CD4-positive, alpha-beta T cell treated with Interleukin-1 beta for 1 hour (primary cell): ENCODE results near the gene BRD2.
A peak's percentile ranks its signal among the peaks of the same experiment; 100 is the strongest.
"Not testable (repeated sequence)": the region's sequence is repeated elsewhere in the genome, so short reads cannot be mapped to it uniquely, and the experiment has no call there.

Experiments used
- DNase-seq, 2 donors: peaks; one replicate each; pipeline ENCODE4 v3.0.0-alpha.2; 2020 to 2022

The BRD2 gene

DNA sequence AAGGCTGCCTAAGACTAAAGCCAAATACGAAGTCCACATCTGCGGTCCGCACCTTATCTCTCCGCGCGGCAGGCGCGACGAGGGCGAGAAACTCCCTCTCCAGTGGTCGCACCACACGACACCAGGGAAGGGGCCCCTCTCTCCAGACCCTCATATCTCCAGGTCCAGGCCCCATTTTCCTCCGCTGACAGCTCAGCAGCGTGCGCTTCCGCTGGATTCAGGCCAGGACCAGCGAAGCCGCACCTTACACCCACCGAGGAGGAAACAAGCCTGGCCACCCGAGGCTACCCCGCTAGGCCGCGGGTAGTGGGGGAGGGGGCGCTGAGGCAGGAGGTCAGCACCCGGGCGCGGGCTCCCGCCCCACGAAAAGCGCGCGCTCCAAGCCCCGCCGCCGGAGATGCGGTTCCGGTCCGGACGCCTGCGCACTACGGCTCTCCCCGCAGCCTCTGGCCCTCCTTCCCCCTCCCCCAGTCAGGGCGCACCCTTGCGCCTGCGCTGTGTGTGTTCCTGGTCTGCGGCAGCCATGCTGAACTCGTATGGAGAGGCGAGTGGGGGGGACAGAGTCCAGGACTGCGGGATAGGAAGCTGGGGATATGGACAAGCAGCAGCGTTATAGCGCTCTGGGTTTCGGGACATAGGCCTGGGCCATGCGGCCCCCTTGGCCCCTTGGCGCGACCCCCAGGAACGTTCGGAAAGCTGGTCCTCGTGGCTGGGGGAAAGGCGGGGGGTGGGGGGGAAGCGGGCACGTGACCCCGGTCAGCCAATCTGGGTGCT lies at the start of gene BRD2:
BRD2 (plus strand) TSS at position 502 of the 774 bp plus-strand sequence. CDS start 4,305 bp downstream, outside the sequence.
- DNase-seq = peak; percentile 98

DNA sequence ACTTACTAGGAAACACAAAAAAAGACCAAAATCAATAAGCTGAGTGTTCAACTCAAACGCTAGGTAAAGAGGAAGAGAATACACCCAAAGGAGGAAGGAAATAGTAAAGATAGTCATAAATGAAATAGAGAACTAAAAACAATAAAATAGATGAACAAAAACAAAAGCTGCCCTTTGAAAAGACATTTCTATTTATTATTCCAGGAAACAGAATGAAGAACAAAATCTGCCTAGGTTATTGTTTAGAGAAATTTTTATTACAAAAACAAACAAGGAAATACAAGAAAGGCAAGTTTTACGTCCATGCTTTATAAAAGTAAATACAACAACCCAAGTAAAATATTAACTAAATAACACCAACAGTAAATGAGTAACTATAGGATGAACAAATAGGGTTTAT lies 47.7 kb upstream of the BRD2 start:
- DNase-seq = no peak

GRCh38 chr6:32922083-32922482 lies 46.3 kb upstream of the BRD2 start:
- DNase-seq = no peak

GRCh38 chr6:32931211-32931610 lies 37.2 kb upstream of the BRD2 start:
- DNase-seq = no peak

GRCh38 chr6:32932132-32932868 lies 36.1 kb upstream of the BRD2 start:
- DNase-seq = no peak

GRCh38 chr6:32933661-32934085 lies 34.7 kb upstream of the BRD2 start:
- DNase-seq = peak; percentile 67 to 81

- DNase-seq = no peak
These were observed 32.7 kb upstream of the BRD2 start for GRCh38 chr6:32935551-32936238.

- no peak for DNase-seq
These were observed 31.9 kb upstream of the BRD2 start for GRCh38 chr6:32936239-32937152.

DNA sequence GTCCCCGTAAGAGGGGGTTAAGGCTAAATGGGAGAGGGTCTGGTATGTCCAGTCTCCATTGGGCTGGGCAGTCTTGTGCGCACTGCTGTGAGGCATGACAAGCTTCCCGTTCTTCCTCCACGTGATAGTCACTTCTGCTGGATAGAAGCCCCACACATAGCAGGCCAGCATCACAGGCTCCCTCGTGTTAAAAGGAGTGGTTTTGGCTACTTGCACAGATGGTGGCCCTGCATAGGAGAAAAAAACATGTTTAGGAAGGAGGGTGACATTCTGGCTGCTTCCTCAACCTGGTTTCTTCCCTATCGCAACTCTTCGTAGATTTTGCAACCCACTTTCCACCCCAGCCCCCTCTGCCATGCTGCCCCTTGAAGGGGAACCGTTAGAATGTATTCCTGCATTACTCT lies 31.2 kb upstream of the BRD2 start:
- peak in 1 of 2 donors; percentile 12 for DNase-seq

GRCh38 chr6:32938494-32938893 lies 29.9 kb upstream of the BRD2 start:
- DNase-seq = peak in 1 of 2 donors; percentile 14

- peak; percentile 72 to 82 for DNase-seq
These were observed 27.7 kb upstream of the BRD2 start, which contains the start of gene HLA-DMB for GRCh38 chr6:32940656-32941213. Gene HLA-DMB, minus strand, starts transcription at chr6:32941028. Its CDS starts 221 bp downstream, at chr6:32940807.

DNA sequence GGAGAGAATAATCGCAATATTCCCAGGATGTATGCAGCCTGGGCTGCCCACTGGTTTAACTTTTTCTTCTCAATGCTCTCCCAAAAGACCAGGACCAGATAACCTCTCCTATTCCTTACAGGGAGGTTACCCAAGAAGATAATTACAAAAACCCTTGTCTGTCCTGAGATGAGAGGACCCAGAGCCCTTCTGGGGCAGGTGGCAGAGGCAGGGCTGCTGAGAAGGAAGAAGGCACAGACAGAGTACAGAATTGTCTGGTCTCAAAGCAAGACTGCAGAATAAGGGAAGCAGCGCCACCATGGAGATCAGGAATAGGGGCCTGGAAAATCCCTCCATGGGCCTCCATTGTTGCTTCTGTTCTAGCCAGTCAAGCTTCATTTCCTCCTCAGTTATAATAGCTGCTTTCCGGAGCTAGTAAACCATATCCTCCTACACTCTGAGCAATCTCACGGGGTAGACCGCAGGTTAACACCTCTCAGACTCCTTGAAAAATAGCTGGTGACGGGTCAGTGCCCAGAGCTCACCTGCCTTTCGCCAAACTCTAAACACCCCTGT lies 27.1 kb upstream of the BRD2 start:
- DNase-seq = peak; percentile 67 to 70

DNA sequence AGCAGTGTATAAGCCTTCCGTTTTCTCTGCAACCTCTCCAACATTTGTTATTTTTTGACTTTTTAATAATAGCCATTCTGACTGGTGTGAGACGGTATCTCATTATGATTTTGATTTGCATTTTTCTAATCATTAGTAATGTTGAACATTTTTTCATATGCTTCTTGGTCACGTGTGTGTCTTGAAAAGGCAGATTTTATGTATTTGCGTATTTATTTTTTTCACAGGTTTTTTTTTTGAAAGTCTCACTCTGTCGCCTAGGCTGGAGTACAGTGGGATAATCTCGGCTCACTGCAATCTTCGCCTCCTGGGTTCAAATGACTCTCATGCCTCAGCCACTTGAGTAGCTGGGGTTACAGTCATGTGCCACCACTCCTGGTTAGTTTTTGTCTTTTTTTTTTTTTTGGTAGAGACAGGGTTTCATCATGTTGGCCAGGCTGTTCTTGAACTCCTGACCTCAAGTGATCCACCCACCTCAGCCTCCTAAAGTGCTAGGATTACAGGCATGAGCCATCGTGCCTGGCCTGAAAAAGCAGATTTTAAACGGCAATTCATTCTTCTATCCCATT lies 25.8 kb upstream of the BRD2 start:
- DNase-seq = not testable (repeated sequence)

GRCh38 chr6:32943864-32944649 lies 24.3 kb upstream of the BRD2 start:
- DNase-seq = peak; percentile 55 to 72

GRCh38 chr6:32945108-32945760 lies 23.2 kb upstream of the BRD2 start:
- DNase-seq = peak; percentile 35 to 71

GRCh38 chr6:32945953-32946352 lies 22.4 kb upstream of the BRD2 start:
- no peak for DNase-seq

GRCh38 chr6:32946893-32947292 lies 21.5 kb upstream of the BRD2 start:
- DNase-seq = no peak

GRCh38 chr6:32947552-32948465 lies 20.6 kb upstream of the BRD2 start:
- peak; percentile 56 to 66 for DNase-seq

GRCh38 chr6:32949113-32949512 lies 19.3 kb upstream of the BRD2 start:
- no peak for DNase-seq
